Stimulated activated CD8-positive, alpha-beta memory T cell treated with anti-CD3 and anti-CD28 coated beads, Interleukin-12 subunit alpha, Interleukin-12 subunit beta, amount 100 ng/mL, for 24 hours (primary cell): ENCODE measurements around the gene PHC2.

Experiments used
- DNase-seq: peaks from one replicate; pipeline ENCODE4 v3.0.0-alpha.2; 2020; ENCODE audit errors: extremely low read depth

PHC2 gene

DNA sequence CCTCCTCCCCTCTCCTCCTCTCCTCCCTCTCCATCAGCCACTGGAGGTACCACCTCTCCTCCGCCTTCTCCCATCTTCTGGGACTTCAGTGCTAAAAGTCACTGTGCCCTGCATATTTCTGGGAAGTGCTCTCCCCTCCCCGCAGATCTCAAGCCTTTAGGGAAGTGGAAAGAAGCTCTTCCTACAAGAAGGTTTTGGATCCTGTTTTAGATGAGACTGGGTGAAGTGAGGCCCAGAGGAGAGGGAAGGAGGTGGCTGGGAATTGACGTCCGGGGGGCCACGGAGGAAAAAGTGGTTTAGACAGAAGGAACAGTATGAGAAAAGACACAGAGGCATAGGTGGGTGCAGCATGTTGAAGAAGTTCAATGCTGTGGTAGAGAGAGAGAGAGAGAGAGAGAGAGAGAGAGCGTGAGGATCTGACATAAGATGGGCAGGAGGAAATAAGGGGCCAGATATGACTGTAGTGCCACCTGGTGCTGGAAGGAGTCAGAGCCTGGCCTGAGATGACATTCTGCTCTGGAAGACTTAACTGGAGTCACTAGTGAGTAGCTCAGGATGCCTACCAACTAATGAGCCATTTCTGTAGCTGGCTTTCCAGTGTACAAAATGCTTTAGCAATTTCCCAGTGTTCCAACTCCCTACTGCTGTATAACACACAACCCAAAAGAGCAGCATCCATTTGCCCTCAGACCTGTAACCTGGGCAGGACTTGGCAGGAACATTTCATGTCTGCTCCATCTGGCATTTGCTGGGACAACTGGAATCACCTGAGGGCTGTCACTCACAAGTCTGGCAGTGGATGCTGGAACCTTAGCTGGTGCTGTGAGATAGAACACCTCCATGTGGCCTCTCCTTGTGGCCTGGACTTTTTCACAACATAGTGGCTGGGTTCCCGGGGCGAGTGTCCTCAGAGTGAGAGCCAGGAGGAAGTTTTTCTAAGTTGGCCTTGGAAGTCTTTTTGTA lies 24.9 kb upstream of the PHC2 start:
- DNase-seq: no peak

DNA sequence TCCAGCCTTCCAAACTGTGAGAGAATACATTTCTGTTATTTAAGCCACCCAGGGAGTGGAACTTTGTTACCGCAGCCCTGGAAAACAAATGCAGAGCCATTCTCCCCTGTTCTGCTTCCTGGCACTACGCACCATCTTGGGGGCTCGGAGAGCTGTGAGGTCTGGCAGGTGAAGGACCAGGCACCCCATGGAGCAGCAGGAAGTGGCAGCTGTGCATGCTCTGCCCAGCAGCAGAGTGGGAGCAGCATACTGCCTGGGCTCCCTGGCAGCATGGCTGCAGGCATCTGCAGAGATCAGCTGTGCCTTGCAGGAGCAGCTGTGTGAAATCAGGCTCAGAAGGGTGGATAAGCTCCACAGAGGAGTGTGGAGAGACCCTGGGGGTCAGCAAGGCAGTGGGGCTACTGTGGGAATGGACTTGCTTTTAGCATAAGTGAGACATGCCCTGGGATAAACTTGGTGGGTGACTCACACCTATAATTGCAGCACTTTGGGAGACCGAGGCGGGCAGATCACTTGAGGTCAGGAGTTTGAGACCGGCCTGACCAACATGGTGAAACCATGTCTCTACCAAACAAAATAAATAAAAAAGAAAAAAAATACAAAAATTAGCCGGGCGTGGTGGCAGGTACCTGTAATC lies 23.9 kb upstream of the PHC2 start:
- no peak for DNase-seq

DNA sequence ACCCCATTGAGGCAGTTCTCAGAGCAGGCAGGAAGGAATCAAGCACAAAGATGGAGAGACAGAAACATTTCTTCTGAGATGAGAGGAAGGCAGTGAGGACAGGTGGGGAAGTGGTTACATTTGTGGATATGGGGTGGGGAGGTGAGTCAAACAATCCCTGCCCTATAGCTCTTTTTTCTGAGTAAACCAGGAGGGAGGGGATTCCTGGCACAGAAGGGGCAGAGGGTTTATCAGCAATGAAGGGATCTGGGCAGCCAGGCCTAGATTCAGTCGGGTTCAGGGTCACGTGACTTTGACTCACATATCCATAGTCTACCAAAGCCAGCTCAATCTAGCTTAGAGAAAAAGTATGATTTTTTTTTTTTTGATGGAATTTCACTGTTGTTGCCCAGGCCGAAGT lies 15.7 kb upstream of the PHC2 start:
- DNase-seq: no peak

DNA sequence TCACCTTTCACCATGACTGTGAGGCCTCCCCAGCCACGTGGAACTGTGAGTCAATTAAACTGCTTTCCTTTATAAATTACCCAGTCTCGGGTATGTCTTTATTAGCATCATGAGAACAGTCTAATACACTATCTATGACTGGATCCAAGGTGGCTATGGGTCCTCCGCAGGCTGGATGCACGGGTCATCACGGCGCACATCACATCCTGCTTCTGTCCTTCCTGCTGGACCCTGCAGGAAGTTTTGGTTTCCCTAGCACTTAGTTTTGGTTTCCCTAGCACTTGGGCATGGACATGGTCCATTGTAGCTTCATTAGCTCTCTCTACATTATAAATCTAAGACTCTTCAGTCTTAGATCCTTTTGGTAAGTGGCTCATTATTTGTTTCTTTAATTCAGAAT lies 14.2 kb upstream of the PHC2 start:
- DNase-seq: no peak

DNA sequence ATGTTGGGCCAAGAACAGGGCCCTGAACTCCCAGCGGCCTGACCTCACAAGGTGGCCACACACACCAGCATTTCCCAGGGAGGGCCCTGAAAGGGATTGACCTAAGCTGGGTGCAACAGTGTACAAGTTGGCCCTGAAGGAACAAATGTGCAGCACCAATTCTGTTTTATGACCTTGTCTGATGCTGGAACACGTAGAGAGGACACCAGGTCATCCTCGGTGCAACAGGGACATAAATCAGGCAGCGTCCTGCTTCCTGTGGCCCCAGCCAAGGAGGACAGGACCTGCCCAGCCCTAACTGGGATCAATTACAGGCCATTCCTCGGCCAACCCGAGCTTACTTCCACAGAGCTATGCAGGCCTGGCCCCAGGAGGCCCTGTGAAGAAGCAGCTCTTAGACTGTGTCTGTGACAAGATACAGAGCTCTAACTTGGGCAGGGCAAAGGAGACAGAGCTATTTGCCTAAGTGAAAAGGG lies 12.8 kb upstream of the PHC2 start:
- DNase-seq: no peak

DNA sequence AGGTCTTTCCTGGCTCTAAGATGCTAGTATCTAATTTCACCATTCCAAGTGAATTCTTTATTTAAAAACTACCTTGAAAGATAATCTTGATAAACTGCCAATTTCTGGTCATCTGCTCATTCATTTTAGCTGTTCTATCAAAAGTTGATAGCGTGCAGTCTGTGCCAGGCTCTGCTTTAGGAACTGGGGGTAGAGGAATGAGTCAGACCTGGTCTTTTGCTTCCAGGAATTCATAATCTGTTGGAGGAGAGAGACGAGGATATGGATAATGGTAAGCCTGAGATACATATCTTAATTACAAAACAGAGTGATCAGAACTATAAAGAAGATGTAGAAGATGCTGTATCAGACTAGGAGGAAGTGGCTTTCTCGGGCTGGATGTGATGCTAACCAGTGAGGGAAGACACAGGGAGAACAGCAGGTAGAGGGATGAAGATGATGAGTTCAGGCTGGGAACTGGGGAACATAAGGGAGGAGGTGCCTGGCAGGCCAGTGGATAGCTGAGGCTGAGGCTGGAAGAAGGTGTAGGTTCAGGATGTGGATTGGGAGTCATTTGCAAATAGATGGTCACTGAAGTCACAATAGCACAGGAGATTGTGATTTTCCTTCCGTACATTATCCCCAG lies 12.3 kb upstream of the PHC2 start:
- DNase-seq: no peak

DNA sequence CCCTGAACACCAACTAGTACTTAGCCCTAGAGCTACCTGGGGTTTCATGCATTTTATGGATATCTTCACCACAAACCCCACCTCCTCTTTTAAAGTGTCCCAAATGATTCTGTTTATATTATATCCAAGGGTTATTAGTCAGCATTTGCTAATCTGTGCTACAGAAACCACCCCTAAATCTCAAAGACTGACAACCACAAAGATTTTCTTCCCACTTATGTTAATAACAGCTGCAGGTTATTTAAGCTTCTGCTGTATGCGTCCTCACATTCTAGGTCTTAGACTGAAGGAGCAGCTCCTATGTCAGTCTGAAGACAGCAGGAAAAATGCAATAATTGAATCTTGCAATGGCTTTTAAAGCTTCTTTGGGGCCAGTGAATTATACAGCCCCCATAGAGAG lies 11.2 kb upstream of the PHC2 start:
- DNase-seq: no peak

DNA sequence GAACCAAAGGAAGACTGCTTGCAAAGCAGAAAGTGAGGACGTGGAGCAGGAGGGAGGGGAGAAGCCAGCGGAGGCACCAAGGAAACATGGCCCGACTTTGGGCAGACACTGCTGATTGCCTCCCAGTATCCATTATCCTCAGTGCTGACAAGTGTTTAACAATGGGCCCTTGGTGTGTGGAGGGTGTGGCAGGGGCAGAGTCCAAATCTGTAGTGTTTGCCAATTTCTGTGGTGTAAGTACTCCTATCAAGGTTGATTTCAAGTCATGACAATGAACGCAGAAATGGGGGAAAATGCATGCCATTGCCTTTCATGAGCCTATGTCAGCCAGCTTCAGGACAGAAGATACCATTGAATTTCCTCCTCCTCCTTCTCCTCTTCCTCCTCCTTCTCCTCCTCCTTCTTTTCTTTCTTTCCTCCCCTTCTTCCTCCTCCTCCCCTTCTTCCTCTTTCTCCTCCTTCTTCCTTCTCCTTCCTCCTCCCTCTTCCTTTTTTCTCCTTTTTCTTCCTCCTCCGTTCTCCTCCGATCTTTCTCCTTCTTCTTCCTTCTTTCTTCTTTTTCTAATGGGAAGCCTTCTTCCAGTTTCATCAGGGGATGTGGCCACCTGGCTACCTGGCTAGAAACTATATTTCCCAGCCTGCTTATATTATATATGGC lies 10.3 kb upstream of the PHC2 start:
- no peak for DNase-seq

DNA sequence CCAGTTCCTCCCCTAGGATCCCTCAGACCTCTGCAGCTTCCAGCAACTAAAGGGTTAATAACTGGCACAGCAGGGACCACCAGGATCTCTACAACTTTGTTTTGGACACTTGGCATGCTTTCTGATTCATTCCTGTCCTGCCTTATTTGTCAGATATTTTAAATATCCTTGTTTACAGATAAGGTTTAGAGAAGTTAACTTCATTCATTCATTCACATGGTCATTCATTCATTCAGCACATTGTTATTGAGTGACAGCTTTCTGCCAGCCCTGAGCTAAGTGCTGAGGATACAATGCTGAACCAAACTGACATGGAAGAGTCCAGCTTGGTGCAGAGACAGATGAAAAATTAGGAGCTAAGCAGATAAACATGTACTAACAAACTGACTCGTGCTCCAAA lies 8.8 kb upstream of the PHC2 start:
- no peak for DNase-seq

DNA sequence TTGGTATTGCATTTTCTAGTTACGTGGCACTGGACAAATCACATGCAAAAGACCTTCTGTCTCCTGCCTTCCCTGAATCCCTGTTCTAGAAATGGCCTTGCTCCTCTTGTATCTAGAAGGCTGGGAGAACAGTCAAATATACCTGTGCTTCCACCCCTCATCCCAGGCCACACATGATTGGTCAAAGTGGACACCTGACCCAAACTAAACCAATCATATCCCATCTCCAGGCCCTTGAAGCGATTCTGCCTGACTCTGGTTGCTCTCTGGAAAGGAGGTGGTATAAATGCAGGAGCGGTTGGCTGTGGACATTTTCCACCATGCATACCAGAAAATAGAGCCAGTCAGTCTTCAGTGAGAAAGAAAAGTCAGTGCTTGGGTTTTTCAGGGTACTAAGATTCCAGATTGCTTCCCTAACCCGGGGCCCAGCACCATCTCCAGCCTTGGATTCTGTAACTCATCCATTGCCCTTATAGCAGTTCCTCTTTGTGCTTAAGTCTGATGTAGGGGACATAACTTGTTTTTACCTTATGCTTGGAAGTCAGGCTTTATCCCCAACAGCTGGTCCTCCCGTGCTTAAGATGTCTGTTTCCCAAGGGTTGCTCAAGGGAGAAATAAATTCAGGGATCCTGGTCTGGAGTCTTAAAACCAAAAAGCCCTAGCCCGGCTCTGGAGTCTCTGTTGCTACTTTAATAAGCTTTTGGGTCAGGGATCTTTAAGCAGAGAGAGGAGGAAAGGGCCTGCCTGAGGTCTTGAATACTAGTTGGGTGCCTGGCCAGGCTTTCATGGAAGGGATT lies 7.7 kb upstream of the PHC2 start:
- no peak for DNase-seq

DNA sequence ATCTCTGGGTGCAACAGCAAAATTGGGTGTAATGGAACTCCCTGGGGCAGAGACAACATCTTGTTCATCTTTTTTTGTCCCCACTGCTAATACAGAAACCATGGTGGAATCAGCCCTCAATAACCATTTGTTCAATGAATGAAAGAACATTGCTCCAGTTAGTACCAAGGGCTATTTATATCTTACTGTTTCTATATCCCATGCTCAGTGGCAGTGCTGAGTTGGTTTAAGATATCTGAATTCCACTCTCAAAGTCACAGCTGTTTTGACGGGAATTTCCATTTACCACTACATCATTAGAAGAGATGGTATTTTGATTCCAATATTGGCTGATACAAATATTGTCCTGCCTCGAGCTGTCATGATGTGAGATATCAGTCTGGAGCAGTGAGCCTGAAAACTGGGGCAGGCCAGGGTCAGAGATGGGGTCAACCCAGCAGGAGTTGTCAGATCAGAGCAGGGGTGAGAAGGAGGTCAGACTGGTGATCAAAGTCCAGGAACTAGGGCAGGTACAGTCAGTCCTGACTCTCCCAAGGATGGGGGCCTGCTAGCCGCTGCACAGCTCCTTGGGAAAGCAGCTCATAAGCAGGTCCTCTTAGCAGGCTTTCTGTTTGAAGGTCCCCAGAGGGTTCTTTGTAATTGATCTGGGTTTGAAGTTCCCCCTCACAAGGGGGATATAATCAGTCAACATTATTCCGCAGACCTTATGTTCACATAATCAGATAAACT lies 5.8 kb upstream of the PHC2 start:
- no peak for DNase-seq

DNA sequence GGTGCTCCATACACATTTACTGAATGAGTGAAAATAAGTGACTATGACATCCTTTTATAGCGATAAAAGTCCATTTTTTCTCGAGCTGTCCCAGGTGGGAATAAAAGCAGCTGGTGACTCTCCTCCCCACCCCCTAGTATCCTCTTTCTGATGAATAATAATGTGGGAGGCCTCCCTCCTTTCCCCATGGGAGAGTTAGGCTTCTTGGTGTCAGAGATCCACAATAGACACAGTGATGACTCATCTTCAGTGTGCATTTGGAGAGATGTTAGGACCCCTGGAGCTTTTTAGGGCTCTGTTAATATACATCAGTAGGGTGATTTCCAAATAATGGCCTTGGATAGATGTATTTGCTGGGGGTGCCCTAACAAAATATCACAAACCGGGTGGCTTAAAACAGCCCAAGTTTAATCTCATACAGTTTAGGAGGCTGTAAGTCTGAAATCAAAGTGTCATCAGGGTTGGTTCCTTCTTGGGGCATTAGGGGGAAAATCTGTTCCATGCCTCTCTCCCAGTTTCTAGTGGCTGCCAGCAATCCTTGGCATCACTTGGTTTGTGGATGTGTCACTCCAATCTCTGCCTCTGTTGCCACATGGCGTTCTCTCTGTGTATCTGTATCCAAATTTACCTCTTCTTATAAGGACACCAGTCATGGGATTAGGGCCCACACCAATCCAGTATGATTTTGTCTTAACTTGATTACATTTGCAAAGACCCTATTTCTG lies 4.4 kb upstream of the PHC2 start:
- no peak for DNase-seq

DNA sequence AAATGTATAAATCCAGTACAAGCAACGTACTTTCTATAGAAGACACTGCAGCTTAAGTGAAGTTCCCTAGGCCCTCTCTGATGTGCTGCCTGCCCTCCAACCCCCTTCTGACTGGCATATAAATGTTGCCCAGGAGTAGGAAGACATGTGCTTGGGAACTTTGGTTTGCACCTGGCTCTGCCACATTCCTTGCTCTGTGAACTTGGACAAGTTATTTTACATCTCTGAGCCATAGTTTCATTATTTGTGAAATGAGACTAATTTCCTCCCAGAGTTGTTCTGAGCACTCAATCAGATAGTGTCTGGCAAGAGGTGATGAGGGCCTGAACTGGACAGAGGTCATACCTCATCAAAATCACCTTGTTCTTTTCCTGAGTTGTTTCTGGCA lies 3.5 kb upstream of the PHC2 start:
- DNase-seq: no peak

DNA sequence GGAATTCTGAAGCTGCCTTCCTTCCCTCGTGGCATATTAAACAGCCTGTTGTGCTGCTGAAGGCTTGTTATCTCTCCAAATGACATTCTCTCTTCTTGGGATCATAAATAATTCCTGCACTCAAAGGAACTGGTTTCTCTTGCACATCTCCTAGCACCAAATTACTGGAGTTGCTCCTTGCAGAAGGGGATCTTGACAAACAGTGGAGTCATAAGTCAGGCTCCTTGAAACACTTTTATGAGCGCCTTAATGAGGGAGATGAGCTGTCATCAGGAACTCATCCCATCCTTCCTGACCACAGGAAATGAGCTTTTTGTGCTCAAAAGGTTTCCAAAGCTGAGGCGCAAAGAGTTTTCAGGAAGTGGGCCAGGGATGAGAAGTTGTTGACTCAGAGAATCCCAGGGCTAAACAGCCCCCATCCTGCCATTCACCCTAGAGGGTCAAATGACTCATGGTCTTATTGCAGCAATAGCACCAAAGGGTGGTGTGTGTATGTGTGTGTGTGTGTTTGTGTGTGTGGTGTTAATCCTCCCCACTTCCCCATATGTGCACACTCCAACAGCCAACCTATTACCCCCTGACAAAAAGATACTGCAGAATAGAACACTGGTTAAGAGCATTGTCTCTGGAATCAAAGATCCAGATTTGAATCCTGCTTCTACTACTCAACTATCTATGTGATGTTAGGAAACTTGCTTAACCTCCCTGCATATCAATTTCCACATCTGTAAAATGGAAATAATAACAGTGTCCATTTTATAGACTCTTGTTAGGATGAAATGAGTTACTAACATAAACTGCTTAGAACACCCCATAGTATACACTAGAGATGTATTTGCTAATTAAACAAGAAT lies 2.8 kb upstream of the PHC2 start:
- DNase-seq: no peak

DNA sequence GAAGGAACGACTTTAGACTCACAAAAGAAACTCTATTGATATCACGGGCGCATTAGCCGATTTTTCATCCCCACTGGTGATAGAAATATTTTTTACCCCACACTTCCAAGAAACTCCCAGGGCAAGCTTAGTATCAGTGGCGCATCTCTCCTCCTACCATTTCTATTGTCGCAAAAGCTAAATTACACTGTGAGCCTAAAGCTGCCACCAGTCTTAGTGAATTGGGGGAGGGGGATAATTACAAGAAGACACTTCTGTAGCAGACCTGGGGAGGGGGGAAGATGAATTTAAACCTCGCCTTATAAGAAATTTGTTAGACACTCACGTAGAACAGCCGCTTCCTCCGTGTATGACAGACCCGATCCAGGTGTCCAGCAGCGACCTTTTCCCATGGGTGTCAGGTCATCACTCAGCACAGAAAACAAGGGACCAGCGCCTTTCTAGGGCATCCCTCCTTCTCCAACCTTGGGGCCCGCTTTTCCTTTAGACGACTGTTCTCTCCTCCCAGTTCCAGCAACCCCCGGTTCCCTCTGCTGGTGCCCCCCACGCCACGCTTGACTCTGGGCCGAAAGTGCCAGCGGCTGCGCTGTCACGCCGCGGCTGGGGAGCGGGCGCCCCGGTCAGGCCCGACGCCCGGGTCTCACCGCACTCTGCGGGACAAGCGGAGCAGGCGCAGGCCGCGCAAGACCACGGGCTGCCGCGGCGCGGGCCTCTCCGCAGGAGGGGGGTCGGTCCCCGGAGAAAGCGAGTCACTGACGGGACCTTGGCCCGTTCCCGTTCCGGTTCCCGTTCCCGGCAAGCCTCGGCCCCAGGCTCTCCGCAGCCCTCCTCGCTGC lies 821 bp downstream of the PHC2 start:
- DNase-seq: no peak

DNA sequence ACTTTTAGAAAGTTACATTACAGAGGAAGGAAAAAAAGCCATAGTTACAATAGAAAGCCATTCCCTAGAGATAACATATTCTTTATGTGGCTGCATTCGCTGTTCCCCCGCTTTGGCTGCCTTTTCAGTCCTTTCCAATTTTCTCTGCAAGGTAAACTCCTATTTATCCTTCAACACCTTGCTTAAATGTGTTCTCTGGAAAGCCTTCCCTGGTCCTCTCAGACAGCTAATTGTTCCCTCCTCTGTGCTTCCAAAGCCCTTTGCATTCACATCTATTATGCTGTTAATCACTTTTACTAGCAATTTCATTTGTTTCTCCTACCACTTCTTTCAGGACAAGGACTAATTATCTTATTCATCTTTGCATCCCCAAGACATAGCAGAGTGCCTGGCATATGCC lies 1.6 kb downstream of the PHC2 start:
- no peak for DNase-seq

DNA sequence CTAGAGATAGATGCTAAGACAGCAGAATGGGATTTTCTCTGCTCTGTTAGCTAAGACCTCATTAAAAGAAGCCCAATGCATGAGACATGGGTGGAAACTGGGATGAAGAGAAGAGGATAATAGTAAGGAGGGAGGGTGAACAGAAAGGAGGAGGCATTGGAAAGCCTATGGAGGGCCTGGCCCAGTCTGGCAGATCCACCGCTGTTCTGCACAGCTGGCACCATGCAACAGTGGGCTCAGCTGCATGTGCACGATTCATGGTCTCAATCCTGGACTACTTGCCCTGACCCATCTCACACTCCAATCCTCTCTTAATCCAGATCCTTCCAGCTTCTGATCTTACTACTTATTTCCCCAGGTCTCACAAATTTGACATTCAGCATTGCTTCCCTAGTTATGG lies 2.2 kb downstream of the PHC2 start:
- DNase-seq: no peak

DNA sequence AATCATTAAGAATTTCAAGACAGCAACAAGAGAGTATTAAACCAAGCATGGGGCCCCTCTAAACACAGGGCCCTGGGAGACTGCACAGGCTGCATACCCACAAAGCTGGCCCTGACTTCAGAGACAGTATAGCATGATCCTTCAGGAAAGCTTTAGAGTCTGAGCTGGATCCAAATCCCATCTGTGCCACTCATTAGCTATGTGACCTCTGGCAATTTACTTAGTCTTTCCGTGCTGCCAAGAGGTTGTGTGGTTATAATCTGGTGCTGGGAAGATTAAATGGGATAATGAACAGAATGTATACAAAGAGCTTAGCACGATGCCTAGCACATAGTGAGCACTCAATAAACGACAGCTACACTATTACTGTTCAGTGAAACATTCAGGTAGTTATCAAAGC lies 4.0 kb downstream of the PHC2 start:
- DNase-seq: no peak
